ENCODE results near the gene DLGAP1.
A peak's percentile ranks its signal among the peaks of the same experiment; 100 is the strongest.

The DLGAP1 gene

GRCh38 chr18:3449512-3450011, 1005.5 kb downstream of the DLGAP1 start:
- DNase-seq (ENCODE audit: low spot score), result no peak

- DNase-seq (ENCODE audit: low spot score), result peak; percentile 73
Observed at GRCh38 chr18:3448838-3449511, 1006.1 kb downstream of the DLGAP1 start.

GRCh38 chr18:3447895-3448837, 1006.9 kb downstream of the DLGAP1 start:
- DNase-seq (ENCODE audit: low spot score), result peak; percentile 87

- DNase-seq (ENCODE audit: low spot score), result peak; percentile 36
Observed at GRCh38 chr18:3447068-3447894, 1007.8 kb downstream of the DLGAP1 start.
